ENCODE data around the gene KCNIP1. TPM values are rescaled to one million over a fixed set of nuclear protein-coding genes. Genes with fewer than 3 reads are reported as not detected.

Gene KCNIP1
- total RNA-seq, 1 donor from 2014 or later: 12.6 TPM

DNA sequence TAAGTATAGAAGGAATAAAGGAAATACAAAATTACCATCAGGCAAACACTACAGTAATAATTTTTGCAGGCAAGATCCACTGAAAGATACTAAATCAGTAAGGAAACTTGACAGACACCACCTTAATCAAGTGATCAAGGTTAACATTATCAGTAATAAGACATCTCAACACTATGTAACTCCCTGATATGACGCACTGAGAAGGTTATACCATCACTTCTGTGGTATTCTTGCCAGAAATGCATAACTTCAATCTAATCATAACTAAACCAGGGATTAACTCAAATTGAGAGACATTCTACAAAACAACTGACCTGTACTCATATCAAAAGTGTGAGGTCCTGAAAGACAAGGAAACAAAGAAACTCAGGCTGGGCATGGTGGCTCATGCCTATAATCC, 227.2 kb downstream of the KCNIP1 start:
- Mint-ChIP-seq H3K4me3 (ENCODE audit: unreplicated experiment) (no peak overlapping the region), H3K36me3 (ENCODE audit: unreplicated experiment) (peaks cover 18% of the 10 kb centered on the region), H3K27me3 (ENCODE audit: unreplicated experiment) (peaks cover 30% of the 10 kb centered on the region), H3K9me3 (ENCODE audit: unreplicated experiment) (peaks cover 14% of the 10 kb centered on the region), H3K4me1 (ENCODE audit: unreplicated experiment) (no peaks in the 10 kb centered on the region), H3K27ac (ENCODE audit: unreplicated experiment) (no peak overlapping the region)
- TF ChIP-seq, protein P1, sequence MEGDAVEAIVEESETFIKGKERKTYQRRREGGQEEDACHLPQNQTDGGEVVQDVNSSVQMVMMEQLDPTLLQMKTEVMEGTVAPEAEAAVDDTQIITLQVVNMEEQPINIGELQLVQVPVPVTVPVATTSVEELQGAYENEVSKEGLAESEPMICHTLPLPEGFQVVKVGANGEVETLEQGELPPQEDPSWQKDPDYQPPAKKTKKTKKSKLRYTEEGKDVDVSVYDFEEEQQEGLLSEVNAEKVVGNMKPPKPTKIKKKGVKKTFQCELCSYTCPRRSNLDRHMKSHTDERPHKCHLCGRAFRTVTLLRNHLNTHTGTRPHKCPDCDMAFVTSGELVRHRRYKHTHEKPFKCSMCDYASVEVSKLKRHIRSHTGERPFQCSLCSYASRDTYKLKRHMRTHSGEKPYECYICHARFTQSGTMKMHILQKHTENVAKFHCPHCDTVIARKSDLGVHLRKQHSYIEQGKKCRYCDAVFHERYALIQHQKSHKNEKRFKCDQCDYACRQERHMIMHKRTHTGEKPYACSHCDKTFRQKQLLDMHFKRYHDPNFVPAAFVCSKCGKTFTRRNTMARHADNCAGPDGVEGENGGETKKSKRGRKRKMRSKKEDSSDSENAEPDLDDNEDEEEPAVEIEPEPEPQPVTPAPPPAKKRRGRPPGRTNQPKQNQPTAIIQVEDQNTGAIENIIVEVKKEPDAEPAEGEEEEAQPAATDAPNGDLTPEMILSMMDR (IDR thresholded peaks at IDR 0.05): no peak
- DNase-seq (ENCODE audit: extremely low spot score, unreplicated experiment): no peak

DNA sequence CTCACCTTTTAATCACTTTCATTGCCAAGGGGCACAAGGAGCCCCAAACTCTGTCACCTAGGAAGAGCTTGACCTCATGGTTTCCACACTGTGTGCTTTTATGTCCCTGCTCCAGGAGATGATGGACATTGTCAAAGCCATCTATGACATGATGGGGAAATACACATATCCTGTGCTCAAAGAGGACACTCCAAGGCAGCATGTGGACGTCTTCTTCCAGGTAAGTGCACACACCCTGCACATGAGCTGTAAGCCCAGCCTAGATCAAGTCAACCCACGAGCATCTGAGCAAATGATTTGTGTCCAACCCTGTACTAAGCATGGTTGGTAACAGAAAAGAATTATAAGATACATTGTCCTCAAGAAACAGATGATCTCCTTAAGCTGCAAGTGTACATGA, 228.9 kb downstream of the KCNIP1 start:
- peaks cover 21% of the 10 kb centered on the region for H3K36me3 Mint-ChIP-seq (ENCODE audit: unreplicated experiment)

DNA sequence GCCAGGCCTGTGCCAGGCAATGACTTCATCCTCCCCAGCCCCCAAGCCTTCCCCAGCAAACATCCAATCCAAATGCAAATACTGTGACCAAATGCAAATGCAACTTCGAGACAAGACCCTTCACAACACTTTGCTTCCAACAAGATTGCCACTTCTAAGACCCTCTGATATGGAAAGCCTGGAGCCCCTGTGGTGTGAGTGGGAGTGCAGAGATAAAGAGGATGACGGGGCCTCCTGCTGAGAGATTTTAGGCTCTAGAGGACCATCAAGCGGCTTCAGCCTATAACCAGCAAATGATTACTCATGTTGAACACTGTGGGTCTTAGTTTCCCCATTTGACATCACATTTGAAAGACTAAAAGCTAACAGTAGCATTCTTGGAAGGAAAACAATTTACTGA, 233.1 kb downstream of the KCNIP1 start:
- Mint-ChIP-seq H3K9me3 (ENCODE audit: unreplicated experiment) (peaks cover 14% of the 10 kb centered on the region), H3K4me1 (ENCODE audit: unreplicated experiment) (no peaks in the 10 kb centered on the region), H3K27me3 (ENCODE audit: unreplicated experiment) (peaks cover 16% of the 10 kb centered on the region), H3K27ac (ENCODE audit: unreplicated experiment) (no peak overlapping the region), H3K36me3 (ENCODE audit: unreplicated experiment) (peaks cover 18% of the 10 kb centered on the region), H3K4me3 (ENCODE audit: unreplicated experiment) (no peak overlapping the region)
- TF ChIP-seq, protein P1 (IDR thresholded peaks at IDR 0.05): no peak
- DNase-seq (ENCODE audit: extremely low spot score, unreplicated experiment): peak; percentile 30

More for the DNA sequence above, 228.9 kb downstream of the KCNIP1 start:
- no peak overlapping the region for H3K27ac Mint-ChIP-seq (ENCODE audit: unreplicated experiment)
- peak; percentile 40 for DNase-seq (ENCODE audit: extremely low spot score, unreplicated experiment)
- H3K27me3 Mint-ChIP-seq (ENCODE audit: unreplicated experiment): peaks cover 21% of the 10 kb centered on the region
- peaks cover 14% of the 10 kb centered on the region for H3K9me3 Mint-ChIP-seq (ENCODE audit: unreplicated experiment)
- H3K4me3 Mint-ChIP-seq (ENCODE audit: unreplicated experiment): no peak overlapping the region
- H3K4me1 Mint-ChIP-seq (ENCODE audit: unreplicated experiment): no peaks in the 10 kb centered on the region
- TF ChIP-seq, protein P1 (IDR thresholded peaks at IDR 0.05): no peak

DNA sequence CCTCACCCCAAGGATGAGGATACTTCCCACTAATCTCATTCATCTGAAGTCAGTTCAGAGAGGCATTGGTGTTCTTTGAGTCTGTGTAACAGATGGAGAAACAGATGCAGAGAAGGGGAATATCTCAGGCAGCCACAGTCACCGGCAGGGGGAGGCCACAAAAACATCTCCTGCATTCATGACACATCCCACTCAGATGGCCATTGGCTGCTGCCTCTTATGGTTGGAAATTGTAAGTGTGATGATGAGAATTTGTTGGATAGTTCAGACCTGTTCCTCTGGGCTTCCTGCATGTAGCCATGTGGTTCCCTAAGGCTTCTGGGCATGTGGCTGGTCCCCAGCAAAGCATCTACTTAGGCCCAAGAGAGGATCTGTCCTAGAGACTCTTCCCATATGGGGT, 233.8 kb downstream of the KCNIP1 start:
- no peak overlapping the region for H3K4me3 Mint-ChIP-seq (ENCODE audit: unreplicated experiment)
- H3K36me3 Mint-ChIP-seq (ENCODE audit: unreplicated experiment): peaks cover 18% of the 10 kb centered on the region
- TF ChIP-seq, protein P1 (IDR thresholded peaks at IDR 0.05): no peak
- no peaks in the 10 kb centered on the region for H3K4me1 Mint-ChIP-seq (ENCODE audit: unreplicated experiment)
- peaks cover 19% of the 10 kb centered on the region for H3K27me3 Mint-ChIP-seq (ENCODE audit: unreplicated experiment)
- H3K9me3 Mint-ChIP-seq (ENCODE audit: unreplicated experiment): peaks cover 14% of the 10 kb centered on the region
- no peak overlapping the region for H3K27ac Mint-ChIP-seq (ENCODE audit: unreplicated experiment)
- no peak for DNase-seq (ENCODE audit: extremely low spot score, unreplicated experiment)

DNA sequence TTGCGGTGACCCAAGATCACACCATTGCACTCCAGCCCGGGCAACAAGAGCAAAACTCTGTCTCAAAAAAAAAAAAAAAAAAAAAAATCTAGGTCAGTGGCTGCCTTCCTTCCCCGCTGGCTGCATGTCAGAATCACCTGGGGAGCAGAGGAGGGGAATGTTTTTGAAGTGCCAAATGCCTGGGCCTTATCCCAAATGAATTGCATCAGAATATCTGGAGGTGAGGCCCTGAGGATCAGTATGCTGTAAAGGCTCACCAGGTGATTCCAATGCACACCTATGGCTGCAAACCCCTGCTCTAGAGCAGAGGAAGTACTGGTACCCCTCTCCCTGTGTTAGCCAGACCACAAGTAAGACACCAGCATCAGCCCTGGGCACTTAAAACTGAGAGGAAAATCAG, 235.0 kb downstream of the KCNIP1 start:
- peaks cover 19% of the 10 kb centered on the region for H3K27me3 Mint-ChIP-seq (ENCODE audit: unreplicated experiment)
- no peak overlapping the region for H3K27ac Mint-ChIP-seq (ENCODE audit: unreplicated experiment)
- peaks cover 14% of the 10 kb centered on the region for H3K9me3 Mint-ChIP-seq (ENCODE audit: unreplicated experiment)
- no peak overlapping the region for H3K4me3 Mint-ChIP-seq (ENCODE audit: unreplicated experiment)
- TF ChIP-seq, protein P1 (IDR thresholded peaks at IDR 0.05): no peak
- no peaks in the 10 kb centered on the region for H3K4me1 Mint-ChIP-seq (ENCODE audit: unreplicated experiment)
- peak; percentile 10 for DNase-seq (ENCODE audit: extremely low spot score, unreplicated experiment)
- H3K36me3 Mint-ChIP-seq (ENCODE audit: unreplicated experiment): peaks cover 14% of the 10 kb centered on the region

Measured in osteocyte (in vitro differentiated cells).